Activated gamma-delta T cell treated with anti-CD3 and anti-CD28 coated beads, Interleukin-2, amount 50 U/mL, for 16 hours (primary cell): ENCODE results near the gene MYOF.

Experiments used
- DNase-seq: peaks from one replicate; pipeline ENCODE4 v3.0.0-alpha.2; 2020; ENCODE audit warnings: low read depth

The MYOF gene

GRCh38 chr10:93482145-93482834, at the start of gene MYOF:
TSS of gene MYOF (minus strand) at chr10:93482334. CDS start at chr10:93482194, 140 bp downstream.
- DNase-seq, result no peak

- DNase-seq, result no peak
Measured at GRCh38 chr10:93518531-93518930, 36.4 kb upstream of the MYOF start.

GRCh38 chr10:93516006-93516380, 33.9 kb upstream of the MYOF start:
- no peak for DNase-seq

- DNase-seq, result no peak
Measured at GRCh38 chr10:93515071-93516005, 33.2 kb upstream of the MYOF start.

GRCh38 chr10:93514521-93514920, 32.4 kb upstream of the MYOF start:
- DNase-seq, result no peak

- DNase-seq, result no peak
Measured at GRCh38 chr10:93513091-93513490, 31.0 kb upstream of the MYOF start.

GRCh38 chr10:93512565-93512964, 30.4 kb upstream of the MYOF start:
- no peak for DNase-seq

GRCh38 chr10:93509816-93510215, 27.7 kb upstream of the MYOF start:
- no peak for DNase-seq

GRCh38 chr10:93505075-93505474, 22.9 kb upstream of the MYOF start:
- no peak for DNase-seq

GRCh38 chr10:93503075-93503474, 20.9 kb upstream of the MYOF start:
- no peak for DNase-seq

GRCh38 chr10:93501650-93502049, 19.5 kb upstream of the MYOF start:
- no peak for DNase-seq

- DNase-seq, result no peak
Measured at GRCh38 chr10:93498166-93498565, 16.0 kb upstream of the MYOF start.

- DNase-seq, result peak; percentile 90
Measured at GRCh38 chr10:93496322-93497041, 14.3 kb upstream of the MYOF start, which contains the start of gene CEP55. TSS of gene CEP55 (plus strand) at chr10:93496612. CDS start at chr10:93500052, 3,440 bp downstream.

- no peak for DNase-seq
Measured at GRCh38 chr10:93495654-93496321, 13.7 kb upstream of the MYOF start.

- no peak for DNase-seq
Measured at GRCh38 chr10:93494494-93494893, 12.4 kb upstream of the MYOF start.

- no peak for DNase-seq
Measured at GRCh38 chr10:93493162-93493561, 11.0 kb upstream of the MYOF start.

- no peak for DNase-seq
Measured at GRCh38 chr10:93491602-93492121, 9.5 kb upstream of the MYOF start.

GRCh38 chr10:93488956-93489528, 6.9 kb upstream of the MYOF start:
- DNase-seq, result no peak

GRCh38 chr10:93485690-93486089, 3.6 kb upstream of the MYOF start:
- no peak for DNase-seq

- DNase-seq, result no peak
Measured at GRCh38 chr10:93481637-93482144, 443 bp downstream of the MYOF start.

GRCh38 chr10:93478873-93479272, 3.3 kb downstream of the MYOF start:
- DNase-seq, result no peak
